GM21786 (cell line): ENCODE results near the gene KRT72.
"Not testable (repeated sequence)": the region's sequence is repeated elsewhere in the genome, so short reads cannot be mapped to it uniquely, and the experiment has no call there.

Source experiments
- ATAC-seq: cut with Tn5 transposase; IDR thresholded peaks from one replicate; pipeline ENCODE4 v1.9.1; 2021; ENCODE audit not compliant: unreplicated experiment

The KRT72 gene

GRCh38 chr12:52608161-52608560 lies 6.9 kb upstream of the KRT72 start:
- no peak for ATAC-seq

GRCh38 chr12:52607314-52607713 lies 6.1 kb upstream of the KRT72 start:
- no peak for ATAC-seq

- no peak for ATAC-seq
Observed at GRCh38 chr12:52606581-52607218, 5.4 kb upstream of the KRT72 start.

DNA sequence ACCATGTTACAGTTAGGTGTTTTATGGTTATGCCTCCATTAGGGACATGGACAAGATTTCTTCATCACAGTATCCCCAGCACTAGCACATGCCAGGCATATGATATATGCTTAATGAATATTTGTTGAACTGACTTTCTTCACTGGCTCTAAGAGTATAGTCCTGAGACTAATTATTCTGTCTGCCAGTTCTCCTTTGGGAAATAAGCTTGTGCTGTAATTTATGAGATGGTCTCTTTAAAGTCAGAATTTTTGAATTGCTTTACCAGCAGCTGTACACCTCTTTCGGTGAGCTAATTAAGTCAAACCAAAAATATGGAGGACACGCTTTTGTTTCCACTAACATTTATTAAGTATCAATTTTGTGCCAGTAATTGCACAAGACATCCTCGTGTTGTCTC lies 4.8 kb upstream of the KRT72 start:
- no peak for ATAC-seq

GRCh38 chr12:52605542-52605941 lies 4.3 kb upstream of the KRT72 start:
- ATAC-seq, result no peak

DNA sequence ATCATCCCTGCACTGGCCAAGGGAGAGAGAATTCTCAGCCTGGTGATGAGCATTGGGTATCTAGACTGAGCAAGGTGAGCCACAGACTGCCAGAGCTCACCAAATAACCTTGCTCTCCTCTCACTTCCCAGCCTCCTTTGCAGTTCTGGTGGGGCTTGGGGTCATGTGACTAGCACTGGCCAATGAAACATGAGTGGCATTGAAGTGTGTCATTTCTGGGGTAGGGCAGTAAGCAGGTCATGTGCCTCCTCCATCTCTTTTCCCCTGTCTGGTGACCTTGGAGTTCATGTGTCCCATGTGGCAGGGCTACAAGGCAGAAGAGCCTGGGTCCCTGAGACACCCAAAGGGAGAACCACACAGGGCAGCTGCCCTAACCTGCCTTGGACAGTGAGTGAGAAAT lies 3.6 kb upstream of the KRT72 start:
- no peak for ATAC-seq

GRCh38 chr12:52603314-52603713 lies 2.1 kb upstream of the KRT72 start:
- ATAC-seq, result no peak

DNA sequence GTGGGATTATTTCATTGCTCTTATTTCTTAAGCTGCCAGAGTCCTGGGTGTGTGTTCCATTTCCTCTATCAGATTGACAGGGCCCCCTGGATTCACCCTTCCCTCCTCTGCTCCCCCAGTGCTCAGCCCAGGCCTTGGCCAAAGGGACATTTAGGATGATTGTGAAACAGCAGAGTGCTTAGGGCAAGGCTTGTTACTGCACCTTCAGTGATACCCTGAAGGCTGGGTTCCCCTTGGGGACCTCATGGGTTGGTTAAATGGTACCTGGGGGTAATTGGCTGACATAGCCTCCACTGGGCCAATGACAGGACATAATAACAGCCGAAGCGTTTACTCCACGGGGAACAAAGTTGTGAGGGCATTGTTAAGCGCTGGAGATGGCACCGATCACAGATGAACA lies 1.3 kb upstream of the KRT72 start:
- ATAC-seq, result no peak

DNA sequence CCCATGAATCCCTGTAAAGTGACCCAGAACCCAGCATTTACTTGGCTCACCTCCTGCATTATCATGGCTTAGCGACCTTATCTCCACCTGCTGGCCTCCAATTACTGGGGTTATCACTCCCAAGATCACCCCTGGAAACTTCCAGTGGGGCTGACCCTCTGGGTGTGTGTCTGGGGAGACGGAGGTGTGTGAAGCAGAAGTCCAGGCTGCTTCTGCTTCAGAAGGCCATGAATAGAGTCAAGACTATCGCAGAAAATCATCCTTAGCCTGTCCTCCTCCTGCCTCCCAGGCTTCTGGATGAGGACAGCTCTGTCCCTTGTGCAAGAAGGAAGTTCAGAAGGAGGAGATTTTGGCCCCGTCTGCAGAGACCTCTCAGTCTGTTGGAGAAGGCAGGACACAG lies 408 bp upstream of the KRT72 start:
- ATAC-seq, result no peak

DNA sequence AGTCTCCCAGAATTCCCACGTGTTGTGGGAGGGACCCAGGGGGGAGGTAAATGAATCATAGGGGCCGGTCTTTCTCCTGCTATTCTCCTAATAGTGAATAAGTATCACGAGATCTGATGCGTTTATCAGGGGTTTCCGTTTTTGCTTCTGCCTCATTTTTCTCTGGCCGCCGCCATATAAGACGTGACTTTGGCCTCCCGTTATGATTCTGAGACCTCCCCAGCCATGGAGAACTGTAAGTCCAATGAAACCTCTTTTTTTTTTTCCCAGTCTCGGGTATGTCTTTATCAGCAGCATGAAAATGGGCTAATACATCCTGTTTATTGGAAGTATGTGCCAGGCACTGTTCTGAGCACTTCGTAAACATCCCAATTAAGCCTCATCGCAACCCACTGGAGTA lies 788 bp downstream of the KRT72 start:
- no peak for ATAC-seq

DNA sequence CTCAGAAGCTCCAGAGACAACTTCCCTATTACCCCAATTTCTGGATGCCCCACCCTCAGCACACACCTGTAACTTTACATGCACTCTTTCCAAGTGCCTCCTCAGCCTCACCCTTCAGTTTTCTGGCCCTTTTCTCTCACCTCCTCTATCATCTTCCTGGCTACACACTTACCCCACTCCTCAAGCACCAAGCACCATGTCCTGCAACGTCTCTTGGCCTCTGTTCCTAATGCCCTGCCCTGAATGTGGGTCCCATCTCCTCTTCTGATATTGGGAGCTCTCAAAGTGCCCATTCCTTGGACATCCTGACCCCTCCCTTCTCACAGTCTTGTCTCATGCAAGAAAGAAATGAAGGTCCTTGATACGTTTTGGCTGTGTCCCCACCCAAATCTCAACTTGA lies 1.2 kb downstream of the KRT72 start:
- ATAC-seq, result no peak

GRCh38 chr12:52598966-52599365 lies 2.3 kb downstream of the KRT72 start:
- no peak for ATAC-seq

DNA sequence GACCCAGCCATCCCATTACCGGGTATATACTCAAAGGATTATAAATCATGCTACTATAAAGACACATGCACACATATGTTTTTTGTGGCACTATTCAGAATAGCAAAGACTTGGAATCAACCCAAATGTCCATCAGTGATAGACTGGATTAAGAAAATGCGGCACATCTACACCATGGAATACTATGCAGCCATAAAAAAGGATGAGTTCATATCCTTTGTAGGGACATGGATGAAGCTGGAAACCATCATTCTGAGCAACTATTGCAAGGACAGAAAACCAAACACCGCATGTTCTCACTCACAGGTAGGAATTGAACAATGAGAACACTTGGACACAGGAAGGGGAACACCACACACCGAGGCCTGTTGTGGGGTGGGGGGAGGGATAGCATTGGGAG lies 7.0 kb downstream of the KRT72 start:
- not testable (repeated sequence) for ATAC-seq

GRCh38 chr12:52591521-52591920 lies 9.7 kb downstream of the KRT72 start:
- no peak for ATAC-seq

DNA sequence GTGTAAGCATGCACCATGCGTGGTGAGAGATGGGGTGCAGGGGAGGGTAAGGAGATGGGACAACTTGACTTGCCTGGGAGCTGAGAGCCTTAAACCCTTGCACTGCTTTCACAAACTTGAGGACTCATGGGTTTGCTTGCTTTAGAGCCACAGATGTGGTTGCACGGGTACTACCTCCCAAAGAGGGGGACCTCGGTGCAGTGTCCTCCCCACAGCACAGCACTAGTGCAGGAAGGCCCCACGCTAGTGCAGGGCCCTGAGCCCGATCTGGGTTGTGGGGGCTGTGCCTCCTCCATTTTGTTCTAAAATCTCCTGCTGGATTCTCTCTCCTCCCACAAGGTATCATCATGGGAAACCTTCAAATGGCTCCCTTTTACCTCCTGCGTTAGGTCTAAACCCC lies 11.2 kb downstream of the KRT72 start:
- ATAC-seq, result no peak

GRCh38 chr12:52587563-52587962 lies 13.7 kb downstream of the KRT72 start:
- ATAC-seq, result no peak

DNA sequence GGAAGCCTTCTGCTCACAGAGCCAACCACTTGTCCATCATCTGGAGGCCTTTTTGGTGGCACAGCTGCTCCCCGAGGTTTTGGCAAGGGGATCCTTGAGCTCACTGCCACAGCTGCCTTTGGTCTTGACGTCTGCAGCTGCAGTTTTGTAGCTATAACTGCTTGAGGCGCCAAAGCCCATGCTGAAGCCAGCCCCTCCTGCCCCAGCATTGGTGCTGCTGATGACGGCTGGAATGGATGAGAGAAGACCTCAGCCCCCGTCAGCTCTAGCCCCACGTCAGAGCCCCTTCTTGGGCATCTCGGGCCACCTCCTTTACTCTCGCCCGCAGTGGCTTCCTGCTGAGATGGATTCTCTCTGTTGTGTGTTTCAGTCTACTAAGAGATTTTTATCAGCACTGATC lies 15.3 kb downstream of the KRT72 start:
- ATAC-seq, result no peak

- no peak for ATAC-seq
Observed at GRCh38 chr12:52585066-52585465, 16.2 kb downstream of the KRT72 start.

DNA sequence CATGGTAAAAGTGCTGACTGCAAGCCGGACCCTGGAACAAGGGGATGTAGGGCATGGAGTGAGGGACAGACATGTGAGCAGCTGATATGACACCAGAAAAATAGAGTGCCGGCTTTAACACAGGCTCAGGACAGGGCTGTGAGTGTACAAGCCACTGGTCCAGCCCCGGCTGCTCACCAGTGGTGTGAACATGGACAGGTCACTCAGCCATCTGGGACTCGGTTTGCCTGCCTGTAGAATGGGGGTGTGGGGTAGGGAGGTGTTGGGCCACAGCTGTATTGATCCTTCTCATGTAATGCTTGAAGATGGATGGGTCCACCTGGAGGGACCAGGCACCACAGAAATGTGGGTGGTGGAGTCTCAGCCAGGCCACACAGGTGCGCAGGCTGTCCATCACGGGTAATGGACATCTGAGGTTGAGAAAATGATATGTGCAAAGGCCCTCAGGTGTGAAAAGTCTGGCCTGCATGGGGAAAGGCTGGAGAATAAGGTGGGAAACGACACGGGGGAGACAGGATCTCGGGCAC lies 17.0 kb downstream of the KRT72 start:
- ATAC-seq, result no peak

- ATAC-seq, result no peak
Observed at GRCh38 chr12:52582971-52583456, 18.2 kb downstream of the KRT72 start.

- ATAC-seq, result no peak
Observed at GRCh38 chr12:52582486-52582885, 18.8 kb downstream of the KRT72 start.

- ATAC-seq, result no peak
Observed at GRCh38 chr12:52581481-52581880, 19.8 kb downstream of the KRT72 start.

DNA sequence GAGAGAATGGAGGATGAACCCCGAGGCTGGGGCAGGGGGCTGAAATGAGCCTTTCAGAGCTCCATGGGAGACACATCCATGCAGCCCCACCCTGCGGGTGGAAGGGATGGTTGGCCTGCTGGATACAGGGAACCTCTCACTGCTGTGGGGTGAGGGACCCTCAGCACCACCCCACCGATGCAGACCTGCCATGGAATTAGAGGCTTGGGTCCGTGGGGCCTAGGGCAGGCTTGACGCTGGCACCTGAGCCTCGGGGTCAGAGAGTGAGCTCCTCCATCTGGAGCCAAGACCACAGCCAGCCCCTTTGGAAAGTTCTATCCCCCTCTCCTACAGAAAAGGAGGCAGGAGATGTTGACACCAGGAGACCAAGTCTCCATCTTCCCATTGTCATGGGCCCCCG lies 20.2 kb downstream of the KRT72 start:
- no peak for ATAC-seq
